SK-N-SH treated with all-trans-retinoic acid at 6 μM for 48 hours (cell line): ENCODE results near the gene GRK6.

Experiments
- ATAC-seq: fragments of 200-7000 bp; cut with Tn5 transposase; 3 replicates; pipeline ENCODE4 v1.9.1; 2020; ENCODE audit warnings: mild to moderate bottlenecking, moderate library complexity
- ARNTL ChIP-seq: fragments of 450-650 bp; formaldehyde crosslinking; IDR thresholded peaks from 2 replicates; pipeline ENCODE4 v1.5.0; 2020; ENCODE audit warnings: low read depth, mild to moderate bottlenecking, moderate library complexity, borderline replicate concordance
- BACH2 ChIP-seq: fragments of 250-450 bp; sonication (Bioruptor Pico); IDR thresholded peaks from 2 replicates; pipeline ENCODE4 v1.9.0; 2021; ENCODE audit warnings: mild to moderate bottlenecking, borderline replicate concordance
- CREB5 ChIP-seq: fragments of 250-450 bp; sonication (Bioruptor Pico); IDR thresholded peaks from 2 replicates; pipeline ENCODE4 v1.5.1; 2020; ENCODE audit warnings: low read depth, mild to moderate bottlenecking, moderate library complexity
- CSDC2 ChIP-seq: fragments of 250-450 bp; sonication (Bioruptor Pico); IDR thresholded peaks from 2 replicates; pipeline ENCODE4 v1.5.0; 2020; ENCODE audit warnings: mild to moderate bottlenecking, moderate library complexity
- CSRNP3 ChIP-seq: fragments of 250-450 bp; sonication (Bioruptor Pico); IDR thresholded peaks from 2 replicates; pipeline ENCODE4 v1.5.1; 2021; ENCODE audit warnings: mild to moderate bottlenecking, moderate library complexity
- ESRRG ChIP-seq: fragments of 250-450 bp; sonication (Bioruptor Pico); IDR thresholded peaks from 2 replicates; pipeline ENCODE4 v1.6.1; 2021; ENCODE audit warnings: mild to moderate bottlenecking
- GLIS3 ChIP-seq: fragments of 250-450 bp; sonication (Bioruptor Pico); IDR thresholded peaks from 2 replicates; pipeline ENCODE4 v1.5.0; 2020; ENCODE audit warnings: mild to moderate bottlenecking, moderate library complexity
- ISL1 ChIP-seq: fragments of 250-450 bp; sonication (Bioruptor Pico); IDR thresholded peaks from 2 replicates; pipeline ENCODE4 v2.1.2; 2022; ENCODE audit warnings: mild to moderate bottlenecking, moderate library complexity
- OSR1 ChIP-seq: fragments of 250-450 bp; sonication (Bioruptor Pico); IDR thresholded peaks from 2 replicates; pipeline ENCODE4 v1.8.0; 2022; ENCODE audit warnings: moderate library complexity, mild to moderate bottlenecking, inconsistent platforms
- POU6F1 ChIP-seq: fragments of 250-450 bp; sonication (Bioruptor Pico); IDR thresholded peaks from 2 replicates; pipeline ENCODE4 v1.8.0; 2021; ENCODE audit warnings: low read depth, mild to moderate bottlenecking, moderate library complexity, borderline replicate concordance
- PPARA ChIP-seq: fragments of 250-450 bp; sonication (Bioruptor Pico); IDR thresholded peaks from 2 replicates; pipeline ENCODE4 v1.5.0; 2020; ENCODE audit warnings: mild to moderate bottlenecking, borderline replicate concordance
- RARB ChIP-seq: fragments of 250-450 bp; sonication (Bioruptor Pico); IDR thresholded peaks from 2 replicates; pipeline ENCODE4 v1.8.0; 2021; ENCODE audit warnings: mild to moderate bottlenecking, moderate library complexity
- SNAI2 ChIP-seq: fragments of 250-450 bp; sonication (Bioruptor Pico); IDR thresholded peaks from 2 replicates; pipeline ENCODE4 v1.5.0; 2020; ENCODE audit warnings: mild to moderate bottlenecking, moderate library complexity
- TCF4 ChIP-seq: fragments of 250-450 bp; sonication (Bioruptor Pico); IDR thresholded peaks from 2 replicates; pipeline ENCODE4 v1.8.0; 2021; ENCODE audit warnings: mild to moderate bottlenecking, moderate library complexity, borderline replicate concordance
- TSHZ2 ChIP-seq: fragments of 250-450 bp; sonication (Bioruptor Pico); IDR thresholded peaks from 2 replicates; pipeline ENCODE4 v1.5.0; 2020; ENCODE audit warnings: mild to moderate bottlenecking, moderate library complexity
- ZC3H10 ChIP-seq: fragments of 250-450 bp; sonication (Bioruptor Pico); IDR thresholded peaks from 2 replicates; pipeline ENCODE4 v1.5.1; 2021; ENCODE audit warnings: mild to moderate bottlenecking, moderate library complexity
- ZFP30 ChIP-seq: fragments of 450-650 bp; formaldehyde crosslinking; IDR thresholded peaks from 2 replicates; pipeline ENCODE4 v1.5.0; 2022; ENCODE audit warnings: mild to moderate bottlenecking, moderate library complexity
- ZNF565 ChIP-seq: fragments of 450-650 bp; formaldehyde crosslinking; conservative IDR thresholded peaks from 2 replicates; pipeline ENCODE4 v1.5.0; 2020; ENCODE audit warnings: low read depth, mild to moderate bottlenecking, moderate library complexity
- TF ChIP-seq, protein P1 (sequence below): fragments of 250-450 bp; sonication (Bioruptor Pico); IDR thresholded peaks from 2 replicates; pipeline ENCODE4 v1.8.0; 2020; ENCODE audit warnings: mild to moderate bottlenecking, moderate library complexity, borderline replicate concordance

The GRK6 gene

DNA sequence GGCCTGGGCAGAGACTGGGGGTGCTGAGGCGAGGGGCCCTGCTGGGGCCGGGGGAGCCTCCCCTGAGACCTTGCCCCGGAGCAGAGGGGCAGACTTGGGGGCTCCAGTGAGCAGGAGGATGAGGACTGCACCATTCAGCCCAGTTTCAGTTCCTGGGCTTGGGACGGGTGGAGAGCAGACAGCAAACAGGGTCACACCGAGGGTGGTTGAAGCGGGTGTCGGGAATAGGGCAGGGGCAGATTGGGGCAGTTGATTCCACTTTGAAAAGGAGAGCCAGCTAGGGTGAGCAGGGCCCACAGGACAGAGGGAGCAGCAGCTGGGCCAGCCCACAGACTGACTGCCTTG, 4.5 kb downstream of the GRK6 start:
- ATAC-seq: no peak
- no peak for TF ChIP-seq GLIS3 (CRISPR knock-in tag)
- TF ChIP-seq BACH2: no peak
- no peak for TF ChIP-seq CREB5 (CRISPR knock-in tag)
- no peak for TF ChIP-seq OSR1
- TF ChIP-seq RARB (CRISPR knock-in tag): no peak
- TF ChIP-seq SNAI2: no peak
- no peak for TF ChIP-seq POU6F1 (CRISPR knock-in tag)
- TF ChIP-seq ESRRG (CRISPR knock-in tag): no peak
- no peak for TF ChIP-seq CSRNP3 (CRISPR knock-in tag)
- no peak for TF ChIP-seq TSHZ2 (CRISPR knock-in tag)
- TF ChIP-seq TCF4 (CRISPR knock-in tag): no peak
- no peak for TF ChIP-seq ARNTL
- TF ChIP-seq, protein P1, sequence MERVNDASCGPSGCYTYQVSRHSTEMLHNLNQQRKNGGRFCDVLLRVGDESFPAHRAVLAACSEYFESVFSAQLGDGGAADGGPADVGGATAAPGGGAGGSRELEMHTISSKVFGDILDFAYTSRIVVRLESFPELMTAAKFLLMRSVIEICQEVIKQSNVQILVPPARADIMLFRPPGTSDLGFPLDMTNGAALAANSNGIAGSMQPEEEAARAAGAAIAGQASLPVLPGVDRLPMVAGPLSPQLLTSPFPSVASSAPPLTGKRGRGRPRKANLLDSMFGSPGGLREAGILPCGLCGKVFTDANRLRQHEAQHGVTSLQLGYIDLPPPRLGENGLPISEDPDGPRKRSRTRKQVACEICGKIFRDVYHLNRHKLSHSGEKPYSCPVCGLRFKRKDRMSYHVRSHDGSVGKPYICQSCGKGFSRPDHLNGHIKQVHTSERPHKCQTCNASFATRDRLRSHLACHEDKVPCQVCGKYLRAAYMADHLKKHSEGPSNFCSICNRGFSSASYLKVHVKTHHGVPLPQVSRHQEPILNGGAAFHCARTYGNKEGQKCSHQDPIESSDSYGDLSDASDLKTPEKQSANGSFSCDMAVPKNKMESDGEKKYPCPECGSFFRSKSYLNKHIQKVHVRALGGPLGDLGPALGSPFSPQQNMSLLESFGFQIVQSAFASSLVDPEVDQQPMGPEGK (CRISPR knock-in tag): no peak
- no peak for TF ChIP-seq PPARA
- no peak for TF ChIP-seq ISL1
- no peak for TF ChIP-seq ZFP30
- TF ChIP-seq ZC3H10 (CRISPR knock-in tag): no peak
- no peak for TF ChIP-seq CSDC2

DNA sequence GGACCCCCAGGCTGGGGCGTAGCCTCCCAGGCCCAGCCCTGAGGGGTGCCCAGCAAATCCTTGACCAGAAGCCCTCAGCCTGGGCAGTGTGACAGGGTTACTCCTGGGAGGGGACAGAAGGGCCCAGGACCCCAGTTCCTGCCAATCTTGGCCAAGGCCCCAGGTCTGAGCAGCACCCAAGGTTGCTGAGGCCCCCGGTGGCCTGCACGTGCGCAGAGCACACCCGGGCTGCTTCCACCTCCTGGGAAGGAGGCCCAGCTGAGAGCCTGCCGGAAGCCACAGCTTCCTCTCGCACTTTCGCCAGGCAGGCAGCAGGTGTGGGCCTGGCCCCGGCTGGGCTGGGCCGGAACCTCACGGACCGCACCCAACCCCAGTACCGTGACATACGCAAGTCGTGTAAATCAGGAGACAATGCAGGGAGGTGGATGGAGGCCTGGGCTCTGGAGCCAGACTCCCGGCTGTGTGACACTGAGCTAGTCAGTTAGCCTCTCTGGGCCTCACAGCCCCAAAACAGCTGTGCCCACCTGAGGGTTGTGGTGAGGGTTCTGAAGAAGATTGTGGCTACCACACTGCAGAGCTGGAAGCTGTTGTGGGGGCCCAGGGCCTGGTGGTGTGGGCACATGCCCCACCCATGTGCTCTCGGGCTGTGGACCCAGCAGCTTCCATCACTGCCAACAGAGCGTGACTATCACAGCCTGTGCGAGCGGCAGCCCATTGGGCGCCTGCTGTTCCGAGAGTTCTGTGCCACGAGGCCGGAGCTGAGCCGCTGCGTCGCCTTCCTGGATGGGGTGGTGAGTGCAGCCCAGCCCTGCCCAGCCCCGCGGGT, 5.1 kb downstream of the GRK6 start:
- no peak for TF ChIP-seq ZNF565 (CRISPR knock-in tag)
- no peak for ATAC-seq

- ATAC-seq: no peak
Measured at GRCh38 chr5:177432143-177432838, 5.8 kb downstream of the GRK6 start.

More at GRCh38 chr5:177432143-177432838, 5.8 kb downstream of the GRK6 start:
- no peak for TF ChIP-seq CSDC2
- TF ChIP-seq CREB5 (CRISPR knock-in tag): no peak
- no peak for TF ChIP-seq RARB (CRISPR knock-in tag)
- no peak for TF ChIP-seq GLIS3 (CRISPR knock-in tag)
- no peak for TF ChIP-seq OSR1
- no peak for TF ChIP-seq ZC3H10 (CRISPR knock-in tag)
- no peak for TF ChIP-seq TSHZ2 (CRISPR knock-in tag)
- TF ChIP-seq ESRRG (CRISPR knock-in tag): no peak
- TF ChIP-seq CSRNP3 (CRISPR knock-in tag): no peak
- TF ChIP-seq, all 23 proteins: peak for 0
